Activated CD8-positive, alpha-beta memory T cell treated with anti-CD3 and anti-CD28 coated beads for 24 hours (primary cell): Measurements from ENCODE around the gene IMPA2.
"Not testable (repeated sequence)": the region's sequence is repeated elsewhere in the genome, so short reads cannot be mapped to it uniquely, and the experiment has no call there.

Experiments used
- DNase-seq: peaks from one replicate; pipeline ENCODE4 v3.0.0-alpha.2; 2020

The IMPA2 gene

GRCh38 chr18:11981192-11981542 is at the start of gene IMPA2:
Gene IMPA2 (plus strand): TSS chr18:11981507. CDS start chr18:11981670, 163 bp downstream.
- no peak for DNase-seq

GRCh38 chr18:11932393-11932792 is 48.9 kb upstream of the IMPA2 start:
- no peak for DNase-seq

GRCh38 chr18:11937874-11938478 is 43.3 kb upstream of the IMPA2 start:
- peak; percentile 87 for DNase-seq

- DNase-seq = no peak
These were observed 40.4 kb upstream of the IMPA2 start for GRCh38 chr18:11940956-11941355.

- no peak for DNase-seq
These were observed 37.8 kb upstream of the IMPA2 start for GRCh38 chr18:11943551-11943950.

GRCh38 chr18:11944252-11944651 is 37.1 kb upstream of the IMPA2 start:
- no peak for DNase-seq

- no peak for DNase-seq
These were observed 36.5 kb upstream of the IMPA2 start for GRCh38 chr18:11944786-11945185.

GRCh38 chr18:11945834-11946659 is 35.3 kb upstream of the IMPA2 start:
- DNase-seq = not testable (repeated sequence)

GRCh38 chr18:11946756-11947155 is 34.6 kb upstream of the IMPA2 start:
- no peak for DNase-seq

- peak; percentile 82 for DNase-seq
These were observed 33.8 kb upstream of the IMPA2 start for GRCh38 chr18:11947214-11948191.

- no peak for DNase-seq
These were observed 32.3 kb upstream of the IMPA2 start for GRCh38 chr18:11948852-11949523.

GRCh38 chr18:11950824-11951223 is 30.5 kb upstream of the IMPA2 start:
- DNase-seq = no peak

GRCh38 chr18:11951390-11951851 is 29.9 kb upstream of the IMPA2 start:
- DNase-seq = no peak

- DNase-seq = no peak
These were observed 28.2 kb upstream of the IMPA2 start for GRCh38 chr18:11953113-11953512.

GRCh38 chr18:11955239-11956029 is 25.9 kb upstream of the IMPA2 start:
- no peak for DNase-seq

- DNase-seq = no peak
These were observed 24.7 kb upstream of the IMPA2 start for GRCh38 chr18:11956371-11957308.

- DNase-seq = no peak
These were observed 23.7 kb upstream of the IMPA2 start for GRCh38 chr18:11957636-11958035.

GRCh38 chr18:11959651-11960050 is 21.7 kb upstream of the IMPA2 start:
- DNase-seq = not testable (repeated sequence)

GRCh38 chr18:11960743-11961380 is 20.4 kb upstream of the IMPA2 start:
- DNase-seq = no peak

GRCh38 chr18:11962597-11962996 is 18.7 kb upstream of the IMPA2 start:
- DNase-seq = no peak
